ENCODE measurements around the gene PPP1R12C. TPM values are rescaled to one million over a fixed set of nuclear protein-coding genes. Genes with fewer than 3 reads are reported as not detected.
A peak's percentile ranks its signal among the peaks of the same experiment; 100 is the strongest.

PPP1R12C gene
- total RNA-seq, 4 donors from 2014 or later, result 113 to 270 (median 180) TPM

DNA sequence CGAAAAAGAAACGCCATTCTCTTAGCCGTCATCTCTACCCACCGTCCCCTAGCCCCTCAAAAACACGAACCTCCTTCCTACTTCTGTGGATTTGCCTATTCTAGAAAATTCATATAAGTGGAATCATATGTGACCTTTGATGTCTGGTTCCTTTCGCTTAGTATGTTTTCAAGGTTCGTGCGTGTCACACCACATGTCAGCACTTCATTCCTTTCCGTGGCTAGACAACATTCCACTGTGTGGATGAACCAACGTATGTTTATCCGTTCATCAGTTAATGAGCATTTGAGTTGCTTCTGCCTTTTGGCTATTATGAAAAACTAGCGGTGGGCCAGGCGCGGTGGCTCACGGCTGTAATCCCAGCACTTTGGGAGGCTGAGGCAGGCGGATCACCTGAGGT lies 14.0 kb upstream of the PPP1R12C start:
- Histone ChIP-seq H3K4me1 (peaks cover 0 to 6% (median 0%) of the 10 kb centered on the region in 4 donors), H3K4me3 (no peak overlapping the region), H3K27me3 (peaks cover 0 to 68% of the 10 kb centered on the region in 2 donors), H3K36me3 (no peaks in the 10 kb centered on the region), H3K9me3 (no peaks in the 10 kb centered on the region), H3K27ac (no peak overlapping the region)
- 79 to 80% methylated on average over 16 of the region's 16 CpGs for WGBS, 2 donors
- DNase-seq (ENCODE audit: low spot score in 2 of 2), result no peak
- TF ChIP-seq, protein P1, sequence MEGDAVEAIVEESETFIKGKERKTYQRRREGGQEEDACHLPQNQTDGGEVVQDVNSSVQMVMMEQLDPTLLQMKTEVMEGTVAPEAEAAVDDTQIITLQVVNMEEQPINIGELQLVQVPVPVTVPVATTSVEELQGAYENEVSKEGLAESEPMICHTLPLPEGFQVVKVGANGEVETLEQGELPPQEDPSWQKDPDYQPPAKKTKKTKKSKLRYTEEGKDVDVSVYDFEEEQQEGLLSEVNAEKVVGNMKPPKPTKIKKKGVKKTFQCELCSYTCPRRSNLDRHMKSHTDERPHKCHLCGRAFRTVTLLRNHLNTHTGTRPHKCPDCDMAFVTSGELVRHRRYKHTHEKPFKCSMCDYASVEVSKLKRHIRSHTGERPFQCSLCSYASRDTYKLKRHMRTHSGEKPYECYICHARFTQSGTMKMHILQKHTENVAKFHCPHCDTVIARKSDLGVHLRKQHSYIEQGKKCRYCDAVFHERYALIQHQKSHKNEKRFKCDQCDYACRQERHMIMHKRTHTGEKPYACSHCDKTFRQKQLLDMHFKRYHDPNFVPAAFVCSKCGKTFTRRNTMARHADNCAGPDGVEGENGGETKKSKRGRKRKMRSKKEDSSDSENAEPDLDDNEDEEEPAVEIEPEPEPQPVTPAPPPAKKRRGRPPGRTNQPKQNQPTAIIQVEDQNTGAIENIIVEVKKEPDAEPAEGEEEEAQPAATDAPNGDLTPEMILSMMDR (IDR thresholded peaks at IDR 0.05), result no peak
- TF ChIP-seq POLR2A (IDR thresholded peaks at IDR 0.05), result no peak
- no peak for TF ChIP-seq EP300 (IDR thresholded peaks at IDR 0.05)

DNA sequence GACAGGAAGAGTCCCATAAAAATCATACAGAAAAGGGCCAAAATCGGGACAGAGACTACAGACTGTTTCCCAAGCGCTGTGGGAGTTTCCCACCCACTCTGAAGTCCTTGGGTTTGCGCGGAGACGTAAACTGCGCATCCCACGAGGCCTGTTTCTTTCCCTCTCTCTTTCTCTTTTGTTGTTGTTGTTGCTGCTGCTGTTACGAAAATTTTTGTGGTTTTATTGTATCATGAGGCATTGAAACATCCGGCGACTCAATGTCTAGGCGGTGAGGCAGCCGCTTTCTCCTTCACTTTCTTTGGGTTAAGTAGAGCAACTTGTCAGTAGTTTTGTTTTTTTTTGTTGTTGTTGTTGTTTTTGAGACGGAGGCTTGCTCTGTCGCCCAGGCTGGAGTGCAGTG lies 1.6 kb upstream of the PPP1R12C start:
- Histone ChIP-seq H3K27me3 (peaks cover 0 to 8% of the 10 kb centered on the region in 2 donors), H3K27ac (peak overlapping the region in 1 of 4 donors; percentile 95), H3K4me1 (peaks cover 0 to 40% (median 25%) of the 10 kb centered on the region in 4 donors), H3K9me3 (no peaks in the 10 kb centered on the region), H3K4me3 (no peak overlapping the region), H3K36me3 (no peaks in the 10 kb centered on the region)
- TF ChIP-seq, protein P1 (IDR thresholded peaks at IDR 0.05), result no peak
- TF ChIP-seq POLR2A (IDR thresholded peaks at IDR 0.05), result no peak
- TF ChIP-seq EP300 (IDR thresholded peaks at IDR 0.05), result no peak
- DNase-seq (ENCODE audit: low spot score in 2 of 2), result no peak
- 71 to 76% methylated on average over 14 of the region's 14 CpGs for WGBS, 2 donors

DNA sequence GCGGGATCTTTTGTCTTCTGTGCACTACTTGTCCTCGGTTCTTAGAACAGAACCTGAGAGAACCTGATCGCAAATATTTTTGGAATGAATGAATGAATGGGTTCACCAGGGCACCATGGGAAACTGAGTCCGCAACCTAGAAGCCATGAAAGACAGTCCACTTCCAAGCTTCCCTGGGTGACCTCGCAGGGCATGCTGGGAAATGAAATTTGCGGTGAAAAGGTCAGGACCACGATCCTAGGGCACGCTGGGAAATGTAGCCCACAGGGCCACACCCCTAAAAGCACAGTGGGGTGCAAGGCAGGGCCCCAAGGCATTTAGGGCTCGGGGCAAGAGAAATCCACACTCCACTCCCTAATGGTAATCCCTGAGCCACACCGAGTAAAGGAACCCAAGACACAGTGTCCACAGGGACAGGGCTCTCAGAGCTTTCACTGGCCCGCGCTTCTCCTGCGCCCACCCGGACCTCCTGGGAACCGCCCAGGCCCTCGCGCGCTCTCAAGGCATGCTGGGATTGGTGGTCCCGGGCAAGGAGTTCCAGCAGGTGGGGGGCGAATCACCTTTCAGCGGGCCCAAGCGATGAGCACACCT lies 1.1 kb upstream of the PPP1R12C start:
- no peaks in the 10 kb centered on the region for H3K9me3 ChIP-seq
- DNase-seq (ENCODE audit: low spot score in 2 of 2), result peak in 1 of 2 donors; percentile 41
- peak overlapping the region; percentile 27 to 97 (median 66) for H3K4me3 ChIP-seq
- 14 to 20% methylated on average over 21 to 22 of the region's 22 CpGs for WGBS, 2 donors
- peaks cover 0 to 3% of the 10 kb centered on the region in 2 donors for H3K27me3 ChIP-seq
- H3K36me3 ChIP-seq, result no peaks in the 10 kb centered on the region
- TF ChIP-seq, protein P1 (IDR thresholded peaks at IDR 0.05), result no peak
- TF ChIP-seq EP300 (IDR thresholded peaks at IDR 0.05) (no peak), POLR2A (IDR thresholded peaks at IDR 0.05) (no peak)
- peak overlapping the region in 3 of 4 donors; percentile 44 to 95 (median 63) for H3K27ac ChIP-seq
- peaks cover 0 to 46% (median 31%) of the 10 kb centered on the region in 4 donors for H3K4me1 ChIP-seq

DNA sequence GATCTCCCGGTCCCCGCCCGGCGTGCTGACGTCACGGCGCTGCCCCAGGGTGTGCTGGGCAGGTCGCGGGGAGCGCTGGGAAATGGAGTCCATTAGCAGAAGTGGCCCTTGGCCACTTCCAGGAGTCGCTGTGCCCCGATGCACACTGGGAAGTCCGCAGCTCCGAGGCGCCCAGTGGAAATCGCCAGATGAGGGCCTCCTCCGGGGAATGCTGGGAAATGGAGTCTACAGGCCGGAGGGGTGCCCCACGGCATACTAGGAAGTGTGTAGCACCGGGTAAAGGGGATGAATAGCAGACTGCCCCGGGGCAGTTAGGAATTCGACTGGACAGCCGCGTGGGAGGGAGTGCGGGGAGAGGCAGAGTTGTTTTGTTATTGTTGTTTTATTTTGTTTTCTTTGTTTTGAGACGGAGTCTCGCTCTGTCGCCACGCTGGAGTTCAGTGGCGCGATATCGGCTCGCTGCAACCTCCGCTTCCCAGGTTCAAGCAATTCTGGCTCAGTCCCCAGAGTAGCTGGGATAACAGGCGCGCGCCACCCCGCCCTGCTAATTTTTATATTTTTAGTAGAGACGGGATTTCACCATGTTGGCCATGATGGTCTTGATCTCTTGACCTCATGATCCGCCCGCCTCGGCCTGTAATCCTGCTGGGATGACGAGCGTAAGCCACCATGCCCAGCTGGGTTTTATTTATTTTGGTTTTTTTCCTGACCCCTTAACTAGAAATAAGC lies 390 bp upstream of the PPP1R12C start:
- Histone ChIP-seq H3K27me3 (no peaks in the 10 kb centered on the region), H3K27ac (peak overlapping the region; percentile 63 to 95 (median 85)), H3K36me3 (no peaks in the 10 kb centered on the region), H3K4me1 (peaks cover 0 to 53% (median 35%) of the 10 kb centered on the region in 4 donors), H3K9me3 (no peaks in the 10 kb centered on the region), H3K4me3 (peak overlapping the region; percentile 27 to 97 (median 66))
- DNase-seq (ENCODE audit: low spot score in 2 of 2), result peak; percentile 96 to 97
- TF ChIP-seq POLR2A (IDR thresholded peaks at IDR 0.05), result peak in 1 of 2 donors; percentile 44
- TF ChIP-seq EP300 (IDR thresholded peaks at IDR 0.05), result peak; percentile 85 to 98
- TF ChIP-seq, protein P1 (IDR thresholded peaks at IDR 0.05), result peak in 1 of 5 experiments; percentile 46
- 0% methylated on average over 28 to 34 of the region's 44 CpGs for WGBS, 2 donors

Measured in tibial nerve (tissue), 4 donors.